ENCODE results near the gene SFTPD. TPM values are rescaled to one million over a fixed set of nuclear protein-coding genes. Genes with fewer than 3 reads are reported as not detected.

Gene SFTPD
- total RNA-seq, 1 experiment from 2014 or later = 0.39 TPM

- Mint-ChIP-seq H3K27ac (ENCODE audit: unreplicated experiment) (no peak overlapping the region), H3K4me3 (ENCODE audit: unreplicated experiment) (no peak overlapping the region), H3K27me3 (ENCODE audit: insufficient read depth, unreplicated experiment) (peaks cover 24% of the 10 kb centered on the region), H3K4me1 (ENCODE audit: low read depth, unreplicated experiment) (peaks cover 6% of the 10 kb centered on the region), H3K9me3 (ENCODE audit: unreplicated experiment) (peaks cover 24% of the 10 kb centered on the region), H3K36me3 (ENCODE audit: insufficient read depth, unreplicated experiment) (peaks cover 6% of the 10 kb centered on the region)
- no peak for DNase-seq
- TF ChIP-seq CTCF (IDR thresholded peaks at IDR 0.05; ENCODE audit: insufficient read depth in 1 of 2, low read depth in 1 of 2, low read length in 1 of 2, severe bottlenecking in 1 of 2, unreplicated experiment in 1 of 2) = no peak
- no peaks in the 10 kb centered on the region for H3K27me3 ChIP-seq (replicated peaks; ENCODE audit: control insufficient read depth, insufficient read depth, low read length)
- peaks cover 5% of the 10 kb centered on the region; the same call in 1 of the 2 replicates for H3K4me1 ChIP-seq
- ChIA-PET CTCF (interaction anchor here (0.6 kb wide), 1 partner anchor 67 kb away, joined by 5 read pairs; no protein-coding TSS in a partner anchor), POLR2A (no interaction called here)
- H3K9me3 ChIP-seq = peaks cover 5% of the 10 kb centered on the region
- no peak overlapping the region for H3K4me3 ChIP-seq (ENCODE audit: low read depth, low read length)
- intact Hi-C loops (cut with micrococcal nuclease; ENCODE audit: unreplicated experiment) = no loop called here
- no peaks in the 10 kb centered on the region for H3K36me3 ChIP-seq (ENCODE audit: control insufficient read depth, insufficient read depth, low read length)
- no TSS peak for BruUV-seq (replicated peaks)
These were observed 31.2 kb upstream of the SFTPD start for GRCh38 chr10:79979976-79980687.

- H3K27ac Mint-ChIP-seq (ENCODE audit: unreplicated experiment) = no peak overlapping the region
- TF ChIP-seq CTCF (IDR thresholded peaks at IDR 0.05; ENCODE audit: insufficient read depth in 1 of 2, low read depth in 1 of 2, low read length in 1 of 2, severe bottlenecking in 1 of 2, unreplicated experiment in 1 of 2) = no peak
- no peaks in the 10 kb centered on the region for H3K27me3 ChIP-seq (replicated peaks; ENCODE audit: control insufficient read depth, insufficient read depth, low read length)
- peaks cover 5% of the 10 kb centered on the region; the same call in 1 of the 2 replicates for H3K4me1 ChIP-seq
- no peak for DNase-seq
- H3K4me1 Mint-ChIP-seq (ENCODE audit: low read depth, unreplicated experiment) = no peaks in the 10 kb centered on the region
- peaks cover 26% of the 10 kb centered on the region for H3K27me3 Mint-ChIP-seq (ENCODE audit: insufficient read depth, unreplicated experiment)
- H3K9me3 Mint-ChIP-seq (ENCODE audit: unreplicated experiment) = peaks cover 31% of the 10 kb centered on the region
- H3K4me3 ChIP-seq (ENCODE audit: low read depth, low read length) = no peak overlapping the region
- H3K4me3 Mint-ChIP-seq (ENCODE audit: unreplicated experiment) = no peak overlapping the region
- H3K9me3 ChIP-seq = peaks cover 5% of the 10 kb centered on the region
- intact Hi-C loops (cut with micrococcal nuclease; ENCODE audit: unreplicated experiment) = no loop called here
- ChIA-PET CTCF (interaction anchor here (0.6 kb wide), 1 partner anchor 68 kb away, joined by 5 read pairs; no protein-coding TSS in a partner anchor), POLR2A (no interaction called here)
- peaks cover 6% of the 10 kb centered on the region for H3K36me3 Mint-ChIP-seq (ENCODE audit: insufficient read depth, unreplicated experiment)
- H3K36me3 ChIP-seq (ENCODE audit: control insufficient read depth, insufficient read depth, low read length) = no peaks in the 10 kb centered on the region
- no TSS peak for BruUV-seq (replicated peaks)
These were observed 30.5 kb upstream of the SFTPD start for GRCh38 chr10:79979310-79979975.

GRCh38 chr10:79976999-79977398 lies 28.1 kb upstream of the SFTPD start:
- Mint-ChIP-seq H3K4me1 (ENCODE audit: low read depth, unreplicated experiment) (no peaks in the 10 kb centered on the region), H3K27ac (ENCODE audit: unreplicated experiment) (no peak overlapping the region), H3K9me3 (ENCODE audit: unreplicated experiment) (peaks cover 35% of the 10 kb centered on the region), H3K27me3 (ENCODE audit: insufficient read depth, unreplicated experiment) (peaks cover 26% of the 10 kb centered on the region), H3K4me3 (ENCODE audit: unreplicated experiment) (no peak overlapping the region), H3K36me3 (ENCODE audit: insufficient read depth, unreplicated experiment) (no peaks in the 10 kb centered on the region)
- ChIA-PET POLR2A (no interaction called here), CTCF (no interaction called here)
- peaks cover 5% of the 10 kb centered on the region for H3K9me3 ChIP-seq
- no peak for DNase-seq
- intact Hi-C loops (cut with micrococcal nuclease; ENCODE audit: unreplicated experiment) = no loop called here
- no peak for TF ChIP-seq CTCF (IDR thresholded peaks at IDR 0.05; ENCODE audit: insufficient read depth in 1 of 2, low read depth in 1 of 2, low read length in 1 of 2, severe bottlenecking in 1 of 2, unreplicated experiment in 1 of 2)
- no peak overlapping the region for H3K4me3 ChIP-seq (ENCODE audit: low read depth, low read length)
- H3K27me3 ChIP-seq (replicated peaks; ENCODE audit: control insufficient read depth, insufficient read depth, low read length) = no peaks in the 10 kb centered on the region
- H3K4me1 ChIP-seq = peaks cover 5% of the 10 kb centered on the region; the same call in 1 of the 2 replicates
- BruUV-seq (replicated peaks) = no TSS peak
- no peaks in the 10 kb centered on the region for H3K36me3 ChIP-seq (ENCODE audit: control insufficient read depth, insufficient read depth, low read length)

Data from Caco-2 (cell line).